ENCODE data around the gene MAGEC1. TPM values are rescaled to one million over a fixed set of nuclear protein-coding genes. Genes with fewer than 3 reads are reported as not detected.

MAGEC1 gene
- total and polyA plus RNA-seq, 7 donors: not detected

- H3K4me1 ChIP-seq: no peaks in the 10 kb centered on the region
- H3K36me3 ChIP-seq: no peaks in the 10 kb centered on the region
- no peaks in the 10 kb centered on the region for H3K9me3 ChIP-seq
- DNase-seq: no peak
- TF ChIP-seq POLR2A (IDR thresholded peaks at IDR 0.05): no peak
- no peak for TF ChIP-seq CTCF (IDR thresholded peaks at IDR 0.05)
- no peak for TF ChIP-seq EP300 (IDR thresholded peaks at IDR 0.05)
- TF ChIP-seq POLR2AphosphoS5 (IDR thresholded peaks at IDR 0.05): no peak
- no peak overlapping the region for H3K4me3 ChIP-seq
- 87 to 91% methylated on average over 2 of the region's 2 CpGs for WGBS, 2 donors
- no peak overlapping the region for H3K27ac ChIP-seq
- intact Hi-C loops (cut with DNase I): no loop called here
- no peaks in the 10 kb centered on the region for H3K27me3 ChIP-seq
Measured at GRCh38 chrX:141897690-141898089, 6.0 kb upstream of the MAGEC1 start.

- H3K9me3 ChIP-seq: no peaks in the 10 kb centered on the region
- H3K27me3 ChIP-seq: no peaks in the 10 kb centered on the region
- WGBS, 2 donors: 61 to 94% methylated on average over 4 of the region's 4 CpGs
- no peaks in the 10 kb centered on the region for H3K4me1 ChIP-seq
- TF ChIP-seq POLR2AphosphoS5 (IDR thresholded peaks at IDR 0.05) (no peak), POLR2A (IDR thresholded peaks at IDR 0.05) (no peak), CTCF (IDR thresholded peaks at IDR 0.05) (no peak), EP300 (IDR thresholded peaks at IDR 0.05) (no peak)
- DNase-seq: no peak
- H3K36me3 ChIP-seq: no peaks in the 10 kb centered on the region
- no peak overlapping the region for H3K4me3 ChIP-seq
- H3K27ac ChIP-seq: no peak overlapping the region
- intact Hi-C loops (cut with DNase I): no loop called here
Measured at GRCh38 chrX:141902366-141902765, 1.3 kb upstream of the MAGEC1 start.

- H3K27ac ChIP-seq: no peak overlapping the region
- H3K27me3 ChIP-seq: no peaks in the 10 kb centered on the region
- no peaks in the 10 kb centered on the region for H3K9me3 ChIP-seq
- 91 to 92% methylated on average over 6 of the region's 6 CpGs for WGBS, 2 donors
- TF ChIP-seq POLR2AphosphoS5 (IDR thresholded peaks at IDR 0.05): no peak
- TF ChIP-seq EP300 (IDR thresholded peaks at IDR 0.05): no peak
- no peak for TF ChIP-seq CTCF (IDR thresholded peaks at IDR 0.05)
- TF ChIP-seq POLR2A (IDR thresholded peaks at IDR 0.05): no peak
- intact Hi-C loops (cut with DNase I): no loop called here
- H3K36me3 ChIP-seq: no peaks in the 10 kb centered on the region
- no peak overlapping the region for H3K4me3 ChIP-seq
- DNase-seq: no peak
- no peaks in the 10 kb centered on the region for H3K4me1 ChIP-seq
Measured at GRCh38 chrX:141904262-141904661, 568 bp downstream of the MAGEC1 start.

- Histone ChIP-seq H3K4me3 (no peak overlapping the region), H3K4me1 (no peaks in the 10 kb centered on the region), H3K9me3 (no peaks in the 10 kb centered on the region), H3K36me3 (no peaks in the 10 kb centered on the region), H3K27me3 (no peaks in the 10 kb centered on the region), H3K27ac (no peak overlapping the region)
- 63 to 78% methylated on average over 3 of the region's 3 CpGs for WGBS, 2 donors
- TF ChIP-seq POLR2AphosphoS5 (IDR thresholded peaks at IDR 0.05): no peak
- DNase-seq: no peak
- intact Hi-C loops (cut with DNase I): no loop called here
Measured at GRCh38 chrX:141917801-141918200, 14.1 kb downstream of the MAGEC1 start.

- H3K4me1 ChIP-seq: no peaks in the 10 kb centered on the region
- DNase-seq: no peak
- WGBS, 2 donors: 84 to 94% methylated on average over 2 of the region's 2 CpGs
- no peaks in the 10 kb centered on the region for H3K36me3 ChIP-seq
- intact Hi-C loops (cut with DNase I): no loop called here
- TF ChIP-seq CTCF (IDR thresholded peaks at IDR 0.05) (no peak), EP300 (IDR thresholded peaks at IDR 0.05) (no peak), POLR2A (IDR thresholded peaks at IDR 0.05) (no peak), POLR2AphosphoS5 (IDR thresholded peaks at IDR 0.05) (no peak)
- H3K27ac ChIP-seq: no peak overlapping the region
- no peaks in the 10 kb centered on the region for H3K9me3 ChIP-seq
- H3K27me3 ChIP-seq: no peaks in the 10 kb centered on the region
- H3K4me3 ChIP-seq: no peak overlapping the region
Measured at GRCh38 chrX:141924293-141924692, 20.6 kb downstream of the MAGEC1 start.

All from sigmoid colon (tissue), 7 donors.